BE2C (cell line): Measurements from ENCODE around the gene NAA35.

Experiments used
- DNase-seq: peaks from one replicate; pipeline ENCODE4 v3.0.0-alpha.2; 2020
- H3K27me3 ChIP-seq: fragments of 250-450 bp; sonication (Bioruptor Pico); 2 replicates; pipeline ENCODE4 v1.5.1; 2020; ENCODE audit warnings: mild to moderate bottlenecking
- H3K36me3 ChIP-seq: fragments of 250-450 bp; sonication (Bioruptor Pico); 2 replicates; pipeline ENCODE4 v1.5.1; 2020; ENCODE audit warnings: mild to moderate bottlenecking
- H3K4me1 ChIP-seq: fragments of 250-450 bp; sonication (Bioruptor Pico); 2 replicates; pipeline ENCODE4 v1.5.1; 2020
- H3K4me3 ChIP-seq: 2 replicates; pipeline ENCODE4 v1.5.1; 2011; ENCODE audit warnings: low read depth, low read length
- H3K9me3 ChIP-seq: fragments of 250-450 bp; sonication (Bioruptor Pico); 2 replicates; pipeline ENCODE4 v1.5.1; 2020
- TF ChIP-seq, protein P1 (sequence below): IDR thresholded peaks from 2 replicates; pipeline ENCODE4 v1.5.1; 2012; ENCODE audit warnings: mild to moderate bottlenecking, low read depth, low read length

NAA35 gene

DNA sequence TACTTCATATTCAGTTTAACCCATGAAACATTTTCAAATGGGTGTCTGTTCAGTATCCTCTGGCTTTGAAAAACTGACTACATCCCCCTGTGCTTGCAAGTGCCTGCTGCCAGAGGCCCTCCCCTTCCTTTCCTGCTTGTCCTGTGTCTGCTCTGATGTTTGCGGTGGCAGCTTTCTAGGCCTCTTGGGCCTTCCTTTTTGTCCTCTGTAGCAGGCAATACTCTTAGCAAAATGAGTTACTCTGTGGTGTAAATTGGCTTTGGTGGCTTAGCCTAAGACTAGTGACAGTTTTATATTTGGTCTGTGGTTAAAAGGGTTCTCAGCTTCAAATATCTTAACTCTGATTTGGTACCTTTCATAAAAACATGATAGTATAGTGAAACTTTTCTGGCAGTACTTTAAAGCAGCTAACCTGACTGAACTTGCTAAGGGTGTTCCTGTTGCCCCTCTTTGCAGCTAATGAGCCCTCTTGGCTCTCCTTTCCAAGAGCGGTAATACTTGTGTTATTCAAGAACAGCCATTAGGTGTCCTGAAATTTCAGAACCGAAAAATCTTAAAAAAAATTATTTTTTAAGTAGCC, 81.8 kb downstream of the NAA35 start:
- TF ChIP-seq, protein P1, sequence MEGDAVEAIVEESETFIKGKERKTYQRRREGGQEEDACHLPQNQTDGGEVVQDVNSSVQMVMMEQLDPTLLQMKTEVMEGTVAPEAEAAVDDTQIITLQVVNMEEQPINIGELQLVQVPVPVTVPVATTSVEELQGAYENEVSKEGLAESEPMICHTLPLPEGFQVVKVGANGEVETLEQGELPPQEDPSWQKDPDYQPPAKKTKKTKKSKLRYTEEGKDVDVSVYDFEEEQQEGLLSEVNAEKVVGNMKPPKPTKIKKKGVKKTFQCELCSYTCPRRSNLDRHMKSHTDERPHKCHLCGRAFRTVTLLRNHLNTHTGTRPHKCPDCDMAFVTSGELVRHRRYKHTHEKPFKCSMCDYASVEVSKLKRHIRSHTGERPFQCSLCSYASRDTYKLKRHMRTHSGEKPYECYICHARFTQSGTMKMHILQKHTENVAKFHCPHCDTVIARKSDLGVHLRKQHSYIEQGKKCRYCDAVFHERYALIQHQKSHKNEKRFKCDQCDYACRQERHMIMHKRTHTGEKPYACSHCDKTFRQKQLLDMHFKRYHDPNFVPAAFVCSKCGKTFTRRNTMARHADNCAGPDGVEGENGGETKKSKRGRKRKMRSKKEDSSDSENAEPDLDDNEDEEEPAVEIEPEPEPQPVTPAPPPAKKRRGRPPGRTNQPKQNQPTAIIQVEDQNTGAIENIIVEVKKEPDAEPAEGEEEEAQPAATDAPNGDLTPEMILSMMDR, result no peak
- H3K4me1 ChIP-seq, result no peaks in the 10 kb centered on the region
- peaks cover 81% of the 10 kb centered on the region for H3K36me3 ChIP-seq
- no peaks in the 10 kb centered on the region for H3K27me3 ChIP-seq
- no peak for DNase-seq
- H3K4me3 ChIP-seq, result no peak overlapping the region
- no peaks in the 10 kb centered on the region for H3K9me3 ChIP-seq

DNA sequence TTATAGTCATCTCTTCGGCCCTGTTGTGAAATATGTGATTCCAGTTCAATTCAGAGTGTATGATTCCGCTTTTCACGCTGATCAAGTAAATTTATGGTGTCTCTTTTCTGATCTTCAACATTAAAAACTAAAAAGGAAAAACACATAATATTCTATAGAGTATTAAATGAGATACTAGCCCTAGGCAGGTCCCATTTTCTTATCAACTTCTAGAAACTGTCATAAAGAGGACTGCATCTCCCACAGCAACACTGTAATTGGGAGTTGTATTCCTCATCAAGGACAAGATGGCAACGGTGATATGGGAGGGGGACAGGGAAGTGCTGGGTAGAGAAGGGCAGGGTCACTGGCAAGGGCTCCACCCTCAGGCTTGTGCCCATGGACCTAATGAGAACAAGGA, 86.8 kb downstream of the NAA35 start:
- TF ChIP-seq, protein P1, result no peak
- H3K36me3 ChIP-seq, result peaks cover 68% of the 10 kb centered on the region
- H3K4me1 ChIP-seq, result peaks cover 6% of the 10 kb centered on the region
- DNase-seq, result no peak
- no peak overlapping the region for H3K4me3 ChIP-seq
- no peaks in the 10 kb centered on the region for H3K9me3 ChIP-seq
- H3K27me3 ChIP-seq, result no peaks in the 10 kb centered on the region

DNA sequence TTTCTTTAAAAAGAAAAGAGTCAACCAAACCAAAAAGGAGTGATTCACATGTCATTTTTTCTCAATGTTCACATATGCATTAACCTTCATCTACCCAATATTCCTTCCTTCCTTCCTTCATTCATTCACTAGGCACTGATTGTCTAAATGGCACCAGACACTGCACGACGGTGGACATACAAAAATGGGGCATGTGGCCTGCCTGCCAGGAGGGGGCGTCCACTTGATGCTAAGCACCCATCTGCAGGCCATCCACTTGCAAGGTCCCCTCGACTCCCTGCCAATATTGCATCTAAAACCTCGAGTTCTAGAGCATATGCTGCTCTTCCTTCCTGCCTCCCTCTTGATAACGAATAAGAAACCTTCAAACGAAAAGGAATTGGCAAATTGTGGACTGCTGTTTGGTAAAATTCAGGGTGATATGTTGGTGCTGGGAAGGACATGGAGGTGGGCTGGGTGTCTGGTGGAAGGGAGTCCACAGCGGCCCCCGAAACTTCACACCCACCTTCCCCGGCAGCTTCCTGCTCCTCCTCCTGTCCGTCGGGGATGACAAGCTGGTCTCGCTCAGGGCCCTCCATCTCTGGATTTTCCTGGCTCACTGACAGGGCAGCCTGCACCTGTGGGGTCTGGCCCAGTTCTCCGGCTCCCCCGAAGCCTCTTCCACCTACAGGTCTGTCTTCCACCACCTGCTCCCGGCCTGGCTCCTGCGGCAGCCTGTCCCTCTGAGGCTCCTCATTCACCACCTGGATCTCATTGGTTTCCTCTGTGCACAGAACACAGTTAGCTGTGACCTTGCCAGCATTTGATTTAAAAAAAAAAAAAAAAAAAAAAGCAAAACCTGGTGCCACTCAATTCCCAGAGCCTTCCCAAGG, 94.2 kb downstream of the NAA35 start:
- no peaks in the 10 kb centered on the region for H3K9me3 ChIP-seq
- DNase-seq, result peak; percentile 74
- TF ChIP-seq, protein P1, result peak; percentile 83
- H3K36me3 ChIP-seq, result peaks cover 49% of the 10 kb centered on the region
- H3K27me3 ChIP-seq, result no peaks in the 10 kb centered on the region
- H3K4me3 ChIP-seq, result no peak overlapping the region
- H3K4me1 ChIP-seq, result no peaks in the 10 kb centered on the region

DNA sequence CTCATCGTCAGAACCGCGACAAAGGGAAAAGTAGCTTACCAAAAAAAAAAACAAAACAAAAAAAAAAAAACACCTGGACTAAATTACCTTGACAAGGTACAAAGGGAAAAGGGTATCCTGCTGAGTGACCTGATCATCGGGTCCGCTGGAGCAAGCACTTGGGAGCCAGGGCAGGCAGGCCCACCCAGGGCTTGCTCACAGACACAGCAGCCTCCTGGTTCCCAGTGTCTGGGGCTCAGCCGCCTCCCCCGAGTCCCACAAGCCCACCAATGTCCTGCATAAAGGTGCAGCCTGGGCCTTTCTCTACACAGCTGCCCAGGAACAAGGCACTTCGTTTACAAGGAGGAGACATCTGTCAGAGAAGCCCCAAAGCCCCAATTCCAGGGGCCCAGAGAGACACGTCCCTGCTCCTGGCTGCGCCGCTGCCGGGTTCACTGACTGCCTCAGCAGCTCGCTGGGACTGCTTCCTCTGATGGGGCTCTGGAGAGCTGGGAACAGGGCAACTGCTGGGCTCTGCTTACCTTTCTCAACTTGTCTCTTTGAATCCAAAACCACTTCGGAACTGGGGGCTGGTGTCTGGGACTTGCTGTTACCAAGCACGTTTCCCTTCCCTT, 95.0 kb downstream of the NAA35 start:
- Histone ChIP-seq H3K4me3 (no peak overlapping the region), H3K27me3 (no peaks in the 10 kb centered on the region), H3K36me3 (peaks cover 47% of the 10 kb centered on the region), H3K9me3 (no peaks in the 10 kb centered on the region), H3K4me1 (no peaks in the 10 kb centered on the region)
- TF ChIP-seq, protein P1, result no peak
- DNase-seq, result no peak

DNA sequence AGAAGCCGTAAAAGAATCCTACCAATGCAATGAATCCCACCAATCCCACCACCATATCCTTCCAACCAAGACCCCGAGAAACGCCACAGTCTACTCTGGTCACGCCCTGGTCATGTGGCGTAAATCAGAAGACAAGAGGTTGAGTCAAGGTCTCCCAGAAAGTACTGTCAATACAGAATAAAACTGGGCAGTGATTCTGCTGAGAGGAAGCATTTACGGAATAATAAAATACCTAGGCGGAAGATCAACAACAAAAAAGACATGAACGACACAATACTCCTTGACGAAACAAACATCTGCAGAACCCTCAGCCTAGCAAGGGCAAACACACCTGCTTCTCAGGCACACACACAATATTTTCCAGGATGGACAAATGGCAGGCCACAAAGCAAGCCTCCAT, 95.6 kb downstream of the NAA35 start:
- Histone ChIP-seq H3K36me3 (peaks cover 41% of the 10 kb centered on the region), H3K4me3 (no peak overlapping the region), H3K27me3 (no peaks in the 10 kb centered on the region), H3K4me1 (no peaks in the 10 kb centered on the region), H3K9me3 (no peaks in the 10 kb centered on the region)
- DNase-seq, result no peak
- TF ChIP-seq, protein P1, result no peak
